PC-3 (cell line): ENCODE measurements around the gene MSH3. TPM values are rescaled to one million over a fixed set of nuclear protein-coding genes. Genes with fewer than 3 reads are reported as not detected.

ENCODE experiments used
- ATAC-seq: fragments of 200-7000 bp; cut with Tn5 transposase; 2 replicates; pipeline ENCODE4 v1.9.1; 2020; ENCODE audit warnings: mild to moderate bottlenecking, moderate library complexity
- BruUV-seq: library from RNA; stranded (reverse); fragments of 400-500 nt; replicated peaks from 2 replicates; lab custom pipeline; 2021; lab: Mats Ljungman, UMichigan
- CTCF ChIA-PET: fragments of 300-600 bp; sonication (Branson Sonifier 250); formaldehyde crosslinking; loops from one replicate; lab custom pipeline; 2022; ENCODE audit warnings: antibody characterized with exemption; lab: Charles Lee
- POLR2A ChIA-PET: fragments of 300-600 bp; sonication (Branson Sonifier 250); formaldehyde crosslinking; loops from one replicate; lab custom pipeline; 2022; ENCODE audit warnings: antibody characterized with exemption; ENCODE audit not compliant: unreplicated experiment; lab: Charles Lee
- DNase-seq: peaks from one replicate; pipeline ENCODE4 v3.0.0-alpha.2; 2015
- H2AFZ ChIP-seq: fragments of 300-600 bp; sonication (generic); 2 replicates; pipeline ENCODE4 v1.6.0; 2016; ENCODE audit warnings: antibody characterized with exemption, low read length
- H3F3A ChIP-seq: fragments of 300-600 bp; sonication (generic); one replicate; pipeline ENCODE4 v1.6.0; 2017; ENCODE audit warnings: antibody characterized with exemption, low read length, control low read depth, mild to moderate bottlenecking; ENCODE audit not compliant: unreplicated experiment
- H3K27ac ChIP-seq: fragments of 300-600 bp; sonication (generic); 2 replicates; pipeline ENCODE4 v1.5.1; 2016; ENCODE audit warnings: mild to moderate bottlenecking, low read length
- H3K27me3 ChIP-seq: fragments of 300-600 bp; sonication (generic); 2 replicates; pipeline ENCODE4 v1.6.1; 2016; ENCODE audit warnings: low read length, mixed read lengths
- H3K36me3 ChIP-seq: fragments of 300-600 bp; sonication (generic); 2 replicates; pipeline ENCODE4 v1.6.1; 2016; ENCODE audit warnings: low read depth, mixed run types, low read length, mixed read lengths
- H3K4me1 ChIP-seq: fragments of 300-600 bp; sonication (generic); 2 replicates; pipeline ENCODE4 v1.5.1; 2016; ENCODE audit warnings: low read length; ENCODE audit not compliant: insufficient read depth
- H3K4me2 ChIP-seq: fragments of 300-600 bp; sonication (generic); 2 replicates; pipeline ENCODE4 v1.6.0; 2016; ENCODE audit warnings: low read length
- H3K4me3 ChIP-seq: fragments of 300-600 bp; sonication (generic); 2 replicates; pipeline ENCODE4 v1.5.1; 2016; ENCODE audit warnings: mild to moderate bottlenecking, low read length, mixed read lengths
- H3K79me2 ChIP-seq: fragments of 300-600 bp; sonication (generic); 2 replicates; pipeline ENCODE4 v1.6.1; 2017; ENCODE audit warnings: low read length, mixed read lengths
- H3K9ac ChIP-seq: fragments of 300-600 bp; sonication (generic); 2 replicates; pipeline ENCODE4 v1.6.0; 2016; ENCODE audit warnings: mild to moderate bottlenecking, low read length
- H3K9me2 ChIP-seq: fragments of 300-600 bp; sonication (generic); replicated peaks from 2 replicates; pipeline ENCODE4 v1.6.1; 2016; ENCODE audit warnings: mixed run types, low read length, mixed read lengths
- H3K9me3 ChIP-seq: fragments of 300-600 bp; sonication (generic); 2 replicates; pipeline ENCODE4 v1.6.1; 2016; ENCODE audit warnings: low read length, mixed read lengths
- H4K20me1 ChIP-seq: fragments of 300-600 bp; sonication (generic); 2 replicates; pipeline ENCODE4 v1.6.1; 2016; ENCODE audit warnings: low read length, mixed read lengths
- EZH2 ChIP-seq: fragments of 300-600 bp; sonication (generic); IDR thresholded peaks from one replicate; pipeline ENCODE4 v1.6.1; 2017; ENCODE audit warnings: antibody characterized with exemption, mild to moderate bottlenecking, low read length; ENCODE audit not compliant: unreplicated experiment
- EZH2phosphoT487 ChIP-seq: fragments of 300-600 bp; sonication (generic); IDR thresholded peaks from 2 replicates; pipeline ENCODE4 v1.6.1; 2018; ENCODE audit warnings: mild to moderate bottlenecking, antibody characterized with exemption, low read length, borderline replicate concordance
- intact Hi-C: fragments of 100-400 bp; cut with micrococcal nuclease; formaldehyde crosslinking; loops from 2 replicates; pipeline ENCODE4 v1.9.0; 2023
- total RNA-seq: library from RNA; depleted of rRNA; stranded (reverse); fragments of >200 nt; gene quantifications from 2 replicates; pipeline ENCODE4 v1.2.3, GENCODE V29; 2014
- TF ChIP-seq, protein P1 (sequence below): fragments of 300-600 bp; sonication (generic); conservative IDR thresholded peaks from 2 replicates; pipeline ENCODE4 v1.5.1; 2017; ENCODE audit warnings: antibody characterized with exemption, low read depth, mild to moderate bottlenecking, low read length

Gene MSH3
- total RNA-seq, 1 experiment from 2014 or later: 9.0 TPM

DNA sequence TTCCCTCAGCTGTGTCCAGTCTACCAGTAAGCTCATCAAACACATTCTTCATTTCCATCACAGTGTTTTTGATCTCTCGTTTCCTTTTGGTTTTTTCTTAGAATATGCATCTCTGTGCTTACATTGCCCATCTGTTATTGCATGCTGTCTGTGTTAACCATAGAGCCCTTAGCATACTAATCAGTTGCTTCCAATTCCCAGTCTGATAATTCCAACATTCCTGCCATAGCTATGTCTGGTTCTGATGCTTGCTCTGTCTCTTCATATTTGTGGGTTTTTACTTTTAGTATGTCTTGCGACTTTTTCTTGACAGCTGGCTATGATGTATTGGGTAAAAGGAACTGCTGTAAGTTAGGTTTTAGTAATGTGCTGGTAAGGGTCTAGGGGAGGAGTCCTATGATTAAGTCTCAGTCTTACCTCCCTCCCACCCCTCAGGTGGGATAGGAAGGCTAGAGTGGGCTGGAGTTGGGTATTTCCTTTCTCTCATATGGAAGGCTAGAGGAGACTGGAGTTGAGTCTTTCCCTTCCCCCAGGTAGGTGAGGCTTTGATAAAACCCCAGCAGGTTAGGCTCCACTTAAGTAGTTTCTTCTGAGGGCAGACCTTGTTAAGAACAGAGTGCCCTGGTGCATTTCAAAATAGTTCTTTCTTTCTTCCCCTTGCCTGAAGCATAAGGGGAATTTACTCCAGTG is 206.6 kb downstream of the MSH3 start:
- POLR2A ChIA-PET: interaction anchor here (0.6 kb wide), 1 partner anchor 23 kb away, joined by 3 read pairs; no protein-coding TSS in a partner anchor
- no peak overlapping the region for H3K4me2 ChIP-seq
- no peak overlapping the region for H2AFZ ChIP-seq
- H3K9ac ChIP-seq: no peak overlapping the region
- intact Hi-C loops: no loop called here
- CTCF ChIA-PET: no interaction called here
- H3K79me2 ChIP-seq: no peaks in the 10 kb centered on the region
- H3K4me3 ChIP-seq: no peak overlapping the region
- no peaks in the 10 kb centered on the region for H3K36me3 ChIP-seq
- DNase-seq (no peak), ATAC-seq (no peak)
- H3F3A ChIP-seq: no peaks in the 10 kb centered on the region
- H3K27ac ChIP-seq: no peak overlapping the region
- H4K20me1 ChIP-seq: no peaks in the 10 kb centered on the region
- H3K27me3 ChIP-seq: no peaks in the 10 kb centered on the region
- H3K9me2 ChIP-seq: no peaks in the 10 kb centered on the region
- no TSS peak for BruUV-seq
- peaks cover 6% of the 10 kb centered on the region; the same call in 1 of the 2 replicates for H3K4me1 ChIP-seq
- H3K9me3 ChIP-seq: no peaks in the 10 kb centered on the region
- TF ChIP-seq EZH2phosphoT487 (no peak), EZH2 (no peak)
- TF ChIP-seq, protein P1, sequence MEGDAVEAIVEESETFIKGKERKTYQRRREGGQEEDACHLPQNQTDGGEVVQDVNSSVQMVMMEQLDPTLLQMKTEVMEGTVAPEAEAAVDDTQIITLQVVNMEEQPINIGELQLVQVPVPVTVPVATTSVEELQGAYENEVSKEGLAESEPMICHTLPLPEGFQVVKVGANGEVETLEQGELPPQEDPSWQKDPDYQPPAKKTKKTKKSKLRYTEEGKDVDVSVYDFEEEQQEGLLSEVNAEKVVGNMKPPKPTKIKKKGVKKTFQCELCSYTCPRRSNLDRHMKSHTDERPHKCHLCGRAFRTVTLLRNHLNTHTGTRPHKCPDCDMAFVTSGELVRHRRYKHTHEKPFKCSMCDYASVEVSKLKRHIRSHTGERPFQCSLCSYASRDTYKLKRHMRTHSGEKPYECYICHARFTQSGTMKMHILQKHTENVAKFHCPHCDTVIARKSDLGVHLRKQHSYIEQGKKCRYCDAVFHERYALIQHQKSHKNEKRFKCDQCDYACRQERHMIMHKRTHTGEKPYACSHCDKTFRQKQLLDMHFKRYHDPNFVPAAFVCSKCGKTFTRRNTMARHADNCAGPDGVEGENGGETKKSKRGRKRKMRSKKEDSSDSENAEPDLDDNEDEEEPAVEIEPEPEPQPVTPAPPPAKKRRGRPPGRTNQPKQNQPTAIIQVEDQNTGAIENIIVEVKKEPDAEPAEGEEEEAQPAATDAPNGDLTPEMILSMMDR: no peak

GRCh38 chr5:80863708-80864107 is 209.3 kb downstream of the MSH3 start:
- no peak overlapping the region for H3K4me3 ChIP-seq
- H3K36me3 ChIP-seq: peaks cover 5% of the 10 kb centered on the region; the same call in 1 of the 2 replicates
- no peaks in the 10 kb centered on the region for H3K9me2 ChIP-seq
- intact Hi-C loops: no loop called here
- H3K9ac ChIP-seq: no peak overlapping the region
- ATAC-seq (no peak), DNase-seq (no peak)
- no peaks in the 10 kb centered on the region for H3K9me3 ChIP-seq
- H3K4me1 ChIP-seq: peaks cover 6% of the 10 kb centered on the region; the same call in 1 of the 2 replicates
- H3K27me3 ChIP-seq: no peaks in the 10 kb centered on the region
- H3K27ac ChIP-seq: no peak overlapping the region
- H3K79me2 ChIP-seq: no peaks in the 10 kb centered on the region
- BruUV-seq: no TSS peak
- CTCF ChIA-PET: no interaction called here
- no peak overlapping the region for H2AFZ ChIP-seq
- TF ChIP-seq EZH2phosphoT487 (no peak), EZH2 (no peak)
- TF ChIP-seq, protein P1: no peak
- no peaks in the 10 kb centered on the region for H4K20me1 ChIP-seq
- POLR2A ChIA-PET: no interaction called here
- no peak overlapping the region for H3K4me2 ChIP-seq
- no peaks in the 10 kb centered on the region for H3F3A ChIP-seq

DNA sequence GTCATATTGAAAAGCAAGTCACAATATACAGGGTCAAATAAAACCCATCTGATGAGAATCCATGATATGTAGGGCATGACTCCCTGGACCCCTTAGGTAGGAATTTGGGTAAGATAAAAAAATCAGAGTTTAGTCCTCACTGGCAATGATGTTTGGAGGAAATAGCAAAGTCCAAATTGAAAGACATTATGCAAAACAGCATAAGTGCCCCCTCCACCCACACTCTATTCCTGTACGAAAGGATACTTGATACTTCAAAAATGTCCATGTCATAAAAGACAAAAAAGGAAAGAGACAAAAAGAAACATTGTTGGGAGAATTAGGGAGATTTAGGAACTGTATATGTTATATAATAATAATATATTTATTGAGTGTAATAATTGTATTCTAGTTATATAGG is 209.7 kb downstream of the MSH3 start:
- Histone ChIP-seq H3K9me3 (no peaks in the 10 kb centered on the region), H3K4me1 (peaks cover 6% of the 10 kb centered on the region; the same call in 1 of the 2 replicates), H2AFZ (no peak overlapping the region), H3F3A (no peaks in the 10 kb centered on the region), H3K79me2 (no peaks in the 10 kb centered on the region), H4K20me1 (no peaks in the 10 kb centered on the region), H3K9ac (no peak overlapping the region), H3K36me3 (peaks cover 5% of the 10 kb centered on the region; the same call in 1 of the 2 replicates), H3K4me2 (no peak overlapping the region), H3K27me3 (no peaks in the 10 kb centered on the region), H3K4me3 (no peak overlapping the region), H3K9me2 (no peaks in the 10 kb centered on the region), H3K27ac (no peak overlapping the region)
- no TSS peak for BruUV-seq
- no peak for TF ChIP-seq EZH2phosphoT487
- CTCF ChIA-PET: no interaction called here
- intact Hi-C loops: no loop called here
- ATAC-seq: no peak
- POLR2A ChIA-PET: no interaction called here
- no peak for DNase-seq
